HepG2 (cell line): ENCODE measurements around the gene MRPL43. TPM values are rescaled to one million over a fixed set of nuclear protein-coding genes. Genes with fewer than 3 reads are reported as not detected.

ENCODE experiments used
- ATAC-seq: fragments of 200-7000 bp; cut with Tn5 transposase; 3 replicates; pipeline ENCODE4 v1.9.1; 2020; ENCODE audit warnings: mild to moderate bottlenecking, moderate library complexity
- BruUV-seq: library from RNA; stranded (reverse); fragments of 400-500 nt; replicated peaks from 2 replicates; lab custom pipeline; 2021; lab: Mats Ljungman, UMichigan
- CTCF ChIA-PET: fragments of 300-600 bp; formaldehyde crosslinking; extraction: SDS; loops from one replicate; lab custom pipeline; 2021; ENCODE audit warnings: low total read pairs, inconsistent platforms, low intra/inter-chr PET ratio; lab: Yijun Ruan, JAX
- POLR2A ChIA-PET: fragments of 350-600 bp; sonication (Branson Sonifier 250); formaldehyde crosslinking; loops from one replicate; lab custom pipeline; 2020; ENCODE audit warnings: antibody characterized with exemption, inconsistent platforms; lab: Yijun Ruan, JAX
- DNase-seq: peaks from one replicate; pipeline ENCODE4 v3.0.0-alpha.2; 2015; ENCODE audit warnings: low spot score
- FAIRE-seq: peaks from 3 replicates; lab custom pipeline; 2011; peaks lifted over from hg19 to GRCh38; lab: Jason Lieb, UNC
- H2AFZ ChIP-seq: one replicate; pipeline ENCODE4 v1.6.1; 2011; ENCODE audit warnings: low read length, inconsistent platforms
- H3K27ac ChIP-seq: fragments of 300-600 bp; 3 replicates; pipeline ENCODE4 v1.8.0; 2011; ENCODE audit warnings: mixed run types, mild to moderate bottlenecking, mixed read lengths, low read length, inconsistent platforms; ENCODE audit not compliant: insufficient read depth; ENCODE audit errors: extremely low read length
- H3K27me3 ChIP-seq, 2 experiments: fragments of 200-600 bp in 1 of 2; 2 replicates in 1 of 2; 3 replicates in 1 of 2; pipeline versions ENCODE4 v1.6.0 to v1.8.0; 2011; ENCODE audit warnings: low read length in 2 of 2, mild to moderate bottlenecking in 2 of 2, moderate library complexity in 2 of 2, inconsistent platforms in 1 of 2; ENCODE audit not compliant: insufficient read depth in 2 of 2, control insufficient read depth in 1 of 2
- H3K36me3 ChIP-seq, 2 experiments: fragments of 200-600 bp in 1 of 2; replicated peaks in 1 of 2; 2 replicates in 1 of 2; 3 replicates in 1 of 2; pipeline versions ENCODE4 v1.5.1 to v1.8.0; 2011; ENCODE audit warnings: low read length in 2 of 2, inconsistent platforms in 1 of 2; ENCODE audit not compliant: insufficient read depth in 2 of 2, control insufficient read depth in 1 of 2
- H3K4me1 ChIP-seq: 2 replicates; pipeline ENCODE4 v1.5.1; 2012; ENCODE audit warnings: low read length, inconsistent platforms; ENCODE audit not compliant: insufficient read depth
- H3K4me2 ChIP-seq: 2 replicates; pipeline ENCODE4 v1.6.0; 2011; ENCODE audit warnings: low read depth, low read length, inconsistent platforms
- H3K4me3 ChIP-seq, 3 experiments: fragments of 200-600 bp in 1 of 3; sonication (generic), shearing (Covaris generic) in 1 of 3; replicated peaks in 1 of 3; 2 replicates each; pipeline ENCODE4 v1.5.1; 2011 to 2016; ENCODE audit warnings: low read length in 3 of 3, inconsistent platforms in 2 of 3, low read depth in 2 of 3, mild to moderate bottlenecking in 2 of 3, control low read depth in 1 of 3, mixed read lengths in 1 of 3; ENCODE audit not compliant: insufficient read depth in 1 of 3
- H3K79me2 ChIP-seq: one replicate; pipeline ENCODE4 v1.6.1; 2011; ENCODE audit warnings: low read length, inconsistent platforms; ENCODE audit not compliant: insufficient read depth
- H3K9ac ChIP-seq: 2 replicates; pipeline ENCODE4 v1.6.0; 2011; ENCODE audit warnings: mild to moderate bottlenecking, low read depth, low read length, inconsistent platforms; ENCODE audit not compliant: insufficient read depth
- H3K9me3 ChIP-seq: 2 replicates; pipeline ENCODE4 v1.5.1; 2012; ENCODE audit warnings: mild to moderate bottlenecking, low read length
- H4K20me1 ChIP-seq: 2 replicates; pipeline ENCODE4 v1.6.0; 2011; ENCODE audit warnings: inconsistent platforms, mild to moderate bottlenecking, low read length, moderate library complexity; ENCODE audit not compliant: insufficient read depth
- AHDC1 ChIP-seq: sonication (generic); formaldehyde crosslinking; IDR thresholded peaks from 2 replicates; pipeline ENCODE4 v1.5.1; 2020; ENCODE audit warnings: mild to moderate bottlenecking, missing genetic modification reagents, borderline replicate concordance
- BORCS8-MEF2B ChIP-seq: sonication (generic); formaldehyde crosslinking; IDR thresholded peaks from 2 replicates; pipeline ENCODE4 v1.8.0; 2022; ENCODE audit warnings: mild to moderate bottlenecking, missing genetic modification reagents
- EP300 ChIP-seq, 3 experiments: sonication (generic) in 1 of 3; formaldehyde crosslinking in 1 of 3; IDR thresholded peaks; 2 replicates each; pipeline versions ENCODE4 v1.5.1 to v1.6.1; 2011 to 2020; ENCODE audit warnings: low read depth in 2 of 3, low read length in 2 of 3, borderline replicate concordance in 1 of 3, improper control_type of control experiment in 1 of 3, mild to moderate bottlenecking in 1 of 3, missing genetic modification reagents in 1 of 3, moderate library complexity in 1 of 3
- ESRRA ChIP-seq: sonication (generic); formaldehyde crosslinking; IDR thresholded peaks from 2 replicates; pipeline ENCODE4 v1.5.1; 2020; ENCODE audit warnings: mild to moderate bottlenecking, low read depth, missing genetic modification reagents
- FOXO1 ChIP-seq: sonication (generic); formaldehyde crosslinking; IDR thresholded peaks from 2 replicates; pipeline ENCODE4 v1.4.0; 2020; ENCODE audit warnings: missing genetic modification reagents
- GATAD2A ChIP-seq: IDR thresholded peaks from 2 replicates; pipeline ENCODE4 v1.6.1; 2016
- JARID2 ChIP-seq: sonication (generic); formaldehyde crosslinking; IDR thresholded peaks from 2 replicates; pipeline ENCODE4 v1.8.1; 2023; ENCODE audit warnings: missing genetic modification reagents, inconsistent platforms; ENCODE audit not compliant: insufficient replicate concordance
- MTA1 ChIP-seq: sonication (generic); formaldehyde crosslinking; IDR thresholded peaks from 2 replicates; pipeline ENCODE4 v1.4.0; 2020; ENCODE audit warnings: missing genetic modification reagents, mild to moderate bottlenecking, borderline replicate concordance
- SMAD1 ChIP-seq: sonication (generic); formaldehyde crosslinking; IDR thresholded peaks from 2 replicates; pipeline ENCODE4 v1.4.0; 2020; ENCODE audit warnings: missing genetic modification reagents, low read depth, mild to moderate bottlenecking, borderline replicate concordance
- TEAD3 ChIP-seq: optimal IDR thresholded peaks from 2 replicates; pipeline ENCODE3; 2016; ENCODE audit warnings: borderline replicate concordance
- TFDP2 ChIP-seq: sonication (generic); formaldehyde crosslinking; IDR thresholded peaks from 2 replicates; pipeline ENCODE4 v1.4.0; 2020; ENCODE audit warnings: missing genetic modification reagents
- YEATS2 ChIP-seq: sonication (generic); formaldehyde crosslinking; IDR thresholded peaks from 2 replicates; pipeline ENCODE4 v1.4.0; 2020; ENCODE audit warnings: missing genetic modification reagents, borderline replicate concordance
- ZNF383 ChIP-seq: sonication (generic); formaldehyde crosslinking; IDR thresholded peaks from 2 replicates; pipeline ENCODE4 v1.4.0; 2020; ENCODE audit warnings: missing genetic modification reagents, mild to moderate bottlenecking, borderline replicate concordance
- WGBS: methylation state at CpG from one replicate; pipeline ENCODE4 v1.1.6; 2017; ENCODE audit warnings: low lambda C conversion rate; 5-methylcytosine and 5-hydroxymethylcytosine counted together
- in situ Hi-C: cut with HindIII; loops from 2 replicates; pipeline ENCODE4 v1.10.0; 2017; ENCODE audit warnings: low pct_unique_long_range_greater_than_20kb; ENCODE audit not compliant: extremely low pct_ligation_motif_present
- intact Hi-C: fragments of 100-400 bp; cut with micrococcal nuclease; formaldehyde crosslinking; loops from one replicate; pipeline ENCODE4 v1.10.0; 2022; ENCODE audit not compliant: unreplicated experiment
- polyA plus RNA-seq, 8 experiments: library from polyadenylated mRNA; depleted of rRNA in 3 of 8; stranded (reverse) in 7 of 8; unstranded in 1 of 8; fragments of >200 nt; fragmentation: Illumina TruSeq in 4 of 8; extraction: Trizol in 4 of 8; gene quantifications; 2 replicates each; pipeline versions ENCODE4 v1.2.1 to v1.2.3, GENCODE V29; 2011 to 2016; ENCODE audit warnings: low read depth in 4 of 8, missing spikeins in 1 of 8, mixed read lengths in 1 of 8; ENCODE audit not compliant: insufficient read depth in 1 of 8
- total RNA-seq, 5 experiments: library from RNA; depleted of rRNA; stranded (reverse); fragments of >200 nt; fragmentation: Illumina TruSeq; extraction: Trizol; gene quantifications; 2 replicates each; pipeline ENCODE4 v1.2.3, GENCODE V29; 2016; ENCODE audit warnings: low read depth in 1 of 5

Gene MRPL43
- total and polyA plus RNA-seq, 2 of the 13 experiments (the other 11 are each of a cell fraction or from before 2014, with no cell fraction given), result 71.0 to 73.7 TPM

- Histone ChIP-seq H2AFZ (no peak overlapping the region), H3K4me3 (peak overlapping the region; percentile 21 to 94 (median 37); a peak in 5 of 6 replicates), H3K9me3 (no peaks in the 10 kb centered on the region), H3K36me3 (peaks cover 18 to 42% of the 10 kb centered on the region in 2 experiments), H3K4me1 (peaks cover 70% of the 10 kb centered on the region), H3K27ac (peak overlapping the region; percentile 96), H3K79me2 (peaks cover 45% of the 10 kb centered on the region), H3K9ac (peak overlapping the region; percentile 52), H3K27me3 (no peaks in the 10 kb centered on the region; a peak in 1 of 5 replicates), H3K4me2 (peak overlapping the region; percentile 98), H4K20me1 (no peaks in the 10 kb centered on the region)
- BruUV-seq, result no TSS peak
- ATAC-seq, result no peak
- ChIA-PET POLR2A (interaction anchor here (0.6 to 12.6 kb wide), 5 partner anchors 19 to 89 kb away, joined by 3 to 277 read pairs (median 5); partner anchors contain the start of genes KAZALD1, LZTS2, MRPL43 and SLF2), CTCF (interaction anchor here (0.9 to 1.3 kb wide), 2 partner anchors 16 to 25 kb away, joined by 3 to 4 read pairs; no protein-coding TSS in a partner anchor)
- no peak for FAIRE-seq
- in situ Hi-C loops, result no loop called here
- intact Hi-C loops, result no loop called here
- no peak for DNase-seq
- 72% methylated on average over 13 of the region's 13 CpGs for WGBS
- TF ChIP-seq TFDP2 (CRISPR knock-in tag), result no peak
- TF ChIP-seq GATAD2A (CRISPR knock-in tag), result no peak
- no peak for TF ChIP-seq YEATS2 (CRISPR knock-in tag)
- TF ChIP-seq JARID2 (CRISPR knock-in tag), result no peak
- TF ChIP-seq BORCS8-MEF2B (CRISPR knock-in tag), result no peak
- 0 out of 2 replicates have a peak, but pooled peaks have one; percentile 53 for TF ChIP-seq ZNF383 (CRISPR knock-in tag)
- no peak for TF ChIP-seq SMAD1 (CRISPR knock-in tag)
- no peak for TF ChIP-seq MTA1 (CRISPR knock-in tag)
- TF ChIP-seq FOXO1, result no peak
- no peak for TF ChIP-seq TEAD3
- TF ChIP-seq EP300 (IDR thresholded peaks at IDR 0.05; ENCODE audit: low read depth in 2 of 2, low read length in 2 of 2), result no peak
- TF ChIP-seq EP300 (CRISPR knock-in tag; IDR thresholded peaks at IDR 0.05; ENCODE audit: borderline replicate concordance), result no peak
- no peak for TF ChIP-seq ESRRA
- TF ChIP-seq AHDC1 (CRISPR knock-in tag), result no peak
Observed at GRCh38 chr10:100972115-100972903, 15.0 kb downstream of the MRPL43 start.
